ENCODE results near the gene BACE1-AS. TPM values are rescaled to one million over a fixed set of nuclear protein-coding genes. Genes with fewer than 3 reads are reported as not detected.

The BACE1-AS gene
- total RNA-seq, 1 experiment from 2014 or later = 10.8 TPM

DNA sequence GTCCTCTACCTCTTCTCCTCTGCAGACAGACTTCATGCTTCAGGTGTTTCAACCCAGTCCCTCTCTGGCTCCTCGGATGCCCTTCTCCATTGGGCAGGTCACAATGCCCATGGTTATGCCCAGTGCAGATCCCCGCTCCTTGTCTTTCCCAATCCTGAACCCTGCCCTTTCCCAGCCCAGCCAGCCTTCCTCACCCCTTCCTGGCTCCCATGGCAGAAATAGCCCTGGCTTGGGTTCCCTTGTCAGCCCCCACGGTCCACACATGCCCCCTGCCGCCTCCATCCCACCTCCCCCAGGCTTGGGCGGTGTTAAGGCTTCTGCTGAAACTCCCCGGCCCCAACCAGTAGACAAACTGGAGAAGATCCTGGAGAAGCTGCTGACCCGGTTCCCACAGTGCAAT is 9.3 kb upstream of the BACE1-AS start:
- ChIA-PET POLR2A (no interaction called here), CTCF (interaction anchor here (0.5 kb wide), 1 partner anchor 176 kb away, joined by 5 read pairs; no protein-coding TSS in a partner anchor)
- ATAC-seq (no peak), DNase-seq (ENCODE audit: low read depth, low spot score) (no peak)
- TF ChIP-seq, protein P1, sequence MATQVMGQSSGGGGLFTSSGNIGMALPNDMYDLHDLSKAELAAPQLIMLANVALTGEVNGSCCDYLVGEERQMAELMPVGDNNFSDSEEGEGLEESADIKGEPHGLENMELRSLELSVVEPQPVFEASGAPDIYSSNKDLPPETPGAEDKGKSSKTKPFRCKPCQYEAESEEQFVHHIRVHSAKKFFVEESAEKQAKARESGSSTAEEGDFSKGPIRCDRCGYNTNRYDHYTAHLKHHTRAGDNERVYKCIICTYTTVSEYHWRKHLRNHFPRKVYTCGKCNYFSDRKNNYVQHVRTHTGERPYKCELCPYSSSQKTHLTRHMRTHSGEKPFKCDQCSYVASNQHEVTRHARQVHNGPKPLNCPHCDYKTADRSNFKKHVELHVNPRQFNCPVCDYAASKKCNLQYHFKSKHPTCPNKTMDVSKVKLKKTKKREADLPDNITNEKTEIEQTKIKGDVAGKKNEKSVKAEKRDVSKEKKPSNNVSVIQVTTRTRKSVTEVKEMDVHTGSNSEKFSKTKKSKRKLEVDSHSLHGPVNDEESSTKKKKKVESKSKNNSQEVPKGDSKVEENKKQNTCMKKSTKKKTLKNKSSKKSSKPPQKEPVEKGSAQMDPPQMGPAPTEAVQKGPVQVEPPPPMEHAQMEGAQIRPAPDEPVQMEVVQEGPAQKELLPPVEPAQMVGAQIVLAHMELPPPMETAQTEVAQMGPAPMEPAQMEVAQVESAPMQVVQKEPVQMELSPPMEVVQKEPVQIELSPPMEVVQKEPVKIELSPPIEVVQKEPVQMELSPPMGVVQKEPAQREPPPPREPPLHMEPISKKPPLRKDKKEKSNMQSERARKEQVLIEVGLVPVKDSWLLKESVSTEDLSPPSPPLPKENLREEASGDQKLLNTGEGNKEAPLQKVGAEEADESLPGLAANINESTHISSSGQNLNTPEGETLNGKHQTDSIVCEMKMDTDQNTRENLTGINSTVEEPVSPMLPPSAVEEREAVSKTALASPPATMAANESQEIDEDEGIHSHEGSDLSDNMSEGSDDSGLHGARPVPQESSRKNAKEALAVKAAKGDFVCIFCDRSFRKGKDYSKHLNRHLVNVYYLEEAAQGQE (IDR thresholded peaks at IDR 0.05; ENCODE audit: insufficient read depth in 1 of 2, low read depth in 2 of 2, low read length in 1 of 2) = no peak
- TF ChIP-seq TCF7L2 (IDR thresholded peaks at IDR 0.05; ENCODE audit: low read depth, low read length) (no peak), SIN3A (IDR thresholded peaks at IDR 0.05; ENCODE audit: borderline replicate concordance, insufficient read depth, low read depth, low read length) (no peak), POLR2AphosphoS5 (IDR thresholded peaks at IDR 0.05; ENCODE audit: low read depth, low read length) (no peak)
- TF ChIP-seq, protein P2, sequence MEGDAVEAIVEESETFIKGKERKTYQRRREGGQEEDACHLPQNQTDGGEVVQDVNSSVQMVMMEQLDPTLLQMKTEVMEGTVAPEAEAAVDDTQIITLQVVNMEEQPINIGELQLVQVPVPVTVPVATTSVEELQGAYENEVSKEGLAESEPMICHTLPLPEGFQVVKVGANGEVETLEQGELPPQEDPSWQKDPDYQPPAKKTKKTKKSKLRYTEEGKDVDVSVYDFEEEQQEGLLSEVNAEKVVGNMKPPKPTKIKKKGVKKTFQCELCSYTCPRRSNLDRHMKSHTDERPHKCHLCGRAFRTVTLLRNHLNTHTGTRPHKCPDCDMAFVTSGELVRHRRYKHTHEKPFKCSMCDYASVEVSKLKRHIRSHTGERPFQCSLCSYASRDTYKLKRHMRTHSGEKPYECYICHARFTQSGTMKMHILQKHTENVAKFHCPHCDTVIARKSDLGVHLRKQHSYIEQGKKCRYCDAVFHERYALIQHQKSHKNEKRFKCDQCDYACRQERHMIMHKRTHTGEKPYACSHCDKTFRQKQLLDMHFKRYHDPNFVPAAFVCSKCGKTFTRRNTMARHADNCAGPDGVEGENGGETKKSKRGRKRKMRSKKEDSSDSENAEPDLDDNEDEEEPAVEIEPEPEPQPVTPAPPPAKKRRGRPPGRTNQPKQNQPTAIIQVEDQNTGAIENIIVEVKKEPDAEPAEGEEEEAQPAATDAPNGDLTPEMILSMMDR (IDR thresholded peaks at IDR 0.05) = no peak
- BruUV-seq (replicated peaks) = TSS peak; percentile 32
- Histone ChIP-seq H3K27ac (ENCODE audit: low read length) (no peak overlapping the region), H3K36me3 (ENCODE audit: control insufficient read depth, insufficient read depth, low read length) (peaks cover 3% of the 10 kb centered on the region; the same call in 1 of the 2 replicates), H3K27me3 (ENCODE audit: control insufficient read depth, insufficient read depth, low read length) (no peaks in the 10 kb centered on the region), H3K4me3 (ENCODE audit: low read depth in 2 of 2, low read length in 2 of 2) (no peak overlapping the region), H3K4me1 (ENCODE audit: control insufficient read depth, insufficient read depth, low read length) (no peaks in the 10 kb centered on the region), H3K9me3 (ENCODE audit: control insufficient read depth, insufficient read depth, low read depth, low read length) (no peaks in the 10 kb centered on the region)
- intact Hi-C loops (cut with micrococcal nuclease; ENCODE audit: unreplicated experiment) (no loop called here), in situ Hi-C loops (cut with HindIII; ENCODE audit: low pct_unique_long_range_greater_than_20kb, low sequenced_read_pairs) (no loop called here)

DNA sequence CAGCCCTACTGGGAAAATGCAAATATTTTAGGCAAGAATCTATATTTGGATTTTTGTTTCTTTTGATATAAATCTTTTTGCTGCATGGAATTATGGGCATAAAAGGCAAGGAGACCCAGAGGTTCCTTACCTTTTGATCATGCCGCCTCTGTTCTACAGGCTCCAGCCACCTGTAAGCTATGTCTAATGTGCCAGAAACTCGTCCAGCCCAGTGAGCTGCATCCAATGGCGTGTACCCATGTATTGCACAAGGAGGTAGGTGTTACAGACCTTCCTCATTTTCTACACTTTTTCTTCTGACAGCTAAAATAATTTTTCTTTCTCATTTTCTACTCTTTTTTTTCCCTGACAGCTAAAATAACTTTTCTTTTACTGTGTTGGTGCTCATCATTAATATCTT is 8.2 kb upstream of the BACE1-AS start:
- in situ Hi-C loops (cut with HindIII; ENCODE audit: low pct_unique_long_range_greater_than_20kb, low sequenced_read_pairs) (no loop called here), intact Hi-C loops (cut with micrococcal nuclease; ENCODE audit: unreplicated experiment) (no loop called here)
- Histone ChIP-seq H3K36me3 (ENCODE audit: control insufficient read depth, insufficient read depth, low read length) (peaks cover 3% of the 10 kb centered on the region), H3K27me3 (ENCODE audit: control insufficient read depth, insufficient read depth, low read length) (no peaks in the 10 kb centered on the region), H3K4me1 (ENCODE audit: control insufficient read depth, insufficient read depth, low read length) (no peaks in the 10 kb centered on the region), H3K27ac (ENCODE audit: low read length) (no peak overlapping the region), H3K9me3 (ENCODE audit: control insufficient read depth, insufficient read depth, low read depth, low read length) (no peaks in the 10 kb centered on the region), H3K4me3 (ENCODE audit: low read depth in 2 of 2, low read length in 2 of 2) (no peak overlapping the region)
- ChIA-PET POLR2A (no interaction called here), CTCF (interaction anchor here (0.6 kb wide), 1 partner anchor 32 kb away, joined by 5 read pairs; no protein-coding TSS in a partner anchor)
- DNase-seq (ENCODE audit: low read depth, low spot score) (no peak), ATAC-seq (no peak)
- no TSS peak for BruUV-seq (replicated peaks)
- no peak for TF ChIP-seq SIN3A (IDR thresholded peaks at IDR 0.05; ENCODE audit: borderline replicate concordance, insufficient read depth, low read depth, low read length)
- TF ChIP-seq, protein P2 (IDR thresholded peaks at IDR 0.05) = no peak
